Gastrocnemius medialis (tissue), 4 donors: Measurements from ENCODE around the gene GCNT1. TPM values are rescaled to one million over a fixed set of nuclear protein-coding genes. Genes with fewer than 3 reads are reported as not detected.
A peak's percentile ranks its signal among the peaks of the same experiment; 100 is the strongest.
"Not testable (repeated sequence)": the region's sequence is repeated elsewhere in the genome, so short reads cannot be mapped to it uniquely, and the experiment has no call there.

Experiments used
- ATAC-seq, 2 donors: fragments of 150-250 bp; one replicate each; pipeline ENCODE4 v1.9.1; 2016
- DNase-seq, 2 donors: peaks; one replicate each; pipeline ENCODE4 v3.0.0-alpha.2; 2019
- H3K27ac ChIP-seq, 4 donors: fragments of 200-600 bp; sonication (generic); 1 replicate in 1 of 4; 2 replicates in 3 of 4; pipeline ENCODE4 v1.5.1; 2016 to 2018; ENCODE audit warnings: mild to moderate bottlenecking in 2 of 4, moderate library complexity in 1 of 4
- H3K27me3 ChIP-seq, 3 donors: fragments of 200-600 bp; sonication (generic) in 2 of 3; 1 replicate in 1 of 3; 2 replicates in 2 of 3; pipeline versions ENCODE4 v1.5.1 to v1.6.0; 2016 to 2019; ENCODE audit warnings: mild to moderate bottlenecking in 1 of 3, moderate library complexity in 1 of 3
- H3K36me3 ChIP-seq, 2 donors: fragments of 200-600 bp; sonication (generic) in 1 of 2; one replicate each; pipeline ENCODE4 v1.5.1; 2017 to 2018
- H3K4me1 ChIP-seq, 2 donors: fragments of 200-600 bp; sonication (generic) in 1 of 2; one replicate each; pipeline ENCODE4 v1.5.1; 2016 to 2017; ENCODE audit warnings: mild to moderate bottlenecking in 2 of 2
- H3K4me3 ChIP-seq, 4 donors: fragments of 200-600 bp; sonication (generic) in 3 of 4; 1 replicate in 1 of 4; 2 replicates in 3 of 4; pipeline ENCODE4 v1.5.1; 2016 to 2019; ENCODE audit warnings: mild to moderate bottlenecking in 2 of 4
- H3K9me3 ChIP-seq, 3 donors: fragments of 200-600 bp; sonication (generic) in 2 of 3; 1 replicate in 1 of 3; 2 replicates in 2 of 3; pipeline ENCODE4 v1.5.1; 2016 to 2019
- CTCF ChIP-seq, 5 experiments: fragments of 450-650 bp in 3 of 5; fragments of 200-600 bp in 2 of 5; sonication (generic) in 2 of 5; IDR thresholded peaks in 4 of 5; conservative IDR thresholded peaks in 1 of 5; 1 replicate in 4 of 5; 2 replicates in 1 of 5; pipeline ENCODE4 v1.5.1; 2016 to 2019; ENCODE audit warnings: antibody characterized with exemption in 5 of 5, mild to moderate bottlenecking in 3 of 5, moderate library complexity in 3 of 5
- POLR2A ChIP-seq, 2 donors: fragments of 450-650 bp; IDR thresholded peaks; one replicate each; pipeline ENCODE4 v1.6.1; 2017; ENCODE audit warnings: antibody characterized with exemption in 2 of 2, mild to moderate bottlenecking in 2 of 2, moderate library complexity in 2 of 2
- in situ Hi-C, 4 donors: fragments of 200-750 bp; cut with MboI; loops; one replicate each; pipeline versions ENCODE4 v1.15.0 to v1.8.0; 2017; ENCODE audit warnings: low sequenced_read_pairs in 4 of 4
- intact Hi-C: fragments of 100-400 bp; cut with DNase I; formaldehyde crosslinking; loops from one replicate; pipeline ENCODE4 v1.15.1; 2023; ENCODE audit warnings: low total_unique reads
- total RNA-seq, 4 donors: library from RNA; depleted of rRNA; stranded (reverse); fragments of >200 nt; gene quantifications; one replicate each; pipeline versions ENCODE4 v1.1.0 to v1.2.3, GENCODE V29; 2016

Gene GCNT1
- total RNA-seq, 4 donors from 2014 or later, result 0.98 to 6.6 (median 4.2) TPM

GRCh38 chr9:76531231-76531780 lies 72.3 kb downstream of the GCNT1 start:
- ATAC-seq (no peak), DNase-seq (no peak)
- Histone ChIP-seq H3K36me3 (no peaks in the 10 kb centered on the region), H3K4me1 (no peaks in the 10 kb centered on the region), H3K9me3 (no peaks in the 10 kb centered on the region), H3K27ac (no peak overlapping the region), H3K4me3 (no peak overlapping the region), H3K27me3 (no peaks in the 10 kb centered on the region)
- intact Hi-C loops, result no loop called here
- in situ Hi-C loops, result no loop called here
- no peak for TF ChIP-seq CTCF (IDR thresholded peaks at IDR 0.05 in 4 of 5, conservative IDR thresholded peaks at IDR 0.05 in 1 of 5)
- no peak for TF ChIP-seq POLR2A (IDR thresholded peaks at IDR 0.05)

GRCh38 chr9:76532877-76533276 lies 73.9 kb downstream of the GCNT1 start:
- H3K4me1 ChIP-seq, H3K27me3 ChIP-seq, H3K9me3 ChIP-seq, in situ Hi-C loops, H3K36me3 ChIP-seq, DNase-seq, intact Hi-C loops, H3K4me3 ChIP-seq, H3K27ac ChIP-seq, ATAC-seq: not testable (repeated sequence)

- ATAC-seq (no peak), DNase-seq (no peak)
- no peaks in the 10 kb centered on the region for H3K36me3 ChIP-seq
- peaks cover 0 to 3% of the 10 kb centered on the region in 2 donors for H3K4me1 ChIP-seq
- H3K27ac ChIP-seq, result no peak overlapping the region
- intact Hi-C loops (no loop called here), in situ Hi-C loops (no loop called here)
- no peaks in the 10 kb centered on the region for H3K27me3 ChIP-seq
- no peak for TF ChIP-seq CTCF (IDR thresholded peaks at IDR 0.05 in 4 of 5, conservative IDR thresholded peaks at IDR 0.05 in 1 of 5)
- TF ChIP-seq POLR2A (IDR thresholded peaks at IDR 0.05), result no peak
- no peaks in the 10 kb centered on the region for H3K9me3 ChIP-seq
- no peak overlapping the region for H3K4me3 ChIP-seq
These were observed 75.0 kb downstream of the GCNT1 start for GRCh38 chr9:76534026-76534425.

- no peaks in the 10 kb centered on the region for H3K9me3 ChIP-seq
- H3K36me3 ChIP-seq, result no peaks in the 10 kb centered on the region
- H3K27ac ChIP-seq, result no peak overlapping the region
- in situ Hi-C loops, result loop anchor here in 1 of 4 donors (5.0 kb wide), 1 partner anchor 50 kb away; no protein-coding TSS in a partner anchor
- no peak overlapping the region for H3K4me3 ChIP-seq
- intact Hi-C loops, result no loop called here
- peaks cover 0 to 3% of the 10 kb centered on the region in 2 donors for H3K4me1 ChIP-seq
- peak; percentile 21 to 23 for ATAC-seq
- H3K27me3 ChIP-seq, result no peaks in the 10 kb centered on the region
- DNase-seq, result no peak
- TF ChIP-seq POLR2A (IDR thresholded peaks at IDR 0.05) (no peak), CTCF (IDR thresholded peaks at IDR 0.05 in 4 of 5, conservative IDR thresholded peaks at IDR 0.05 in 1 of 5) (no peak)
These were observed 78.2 kb downstream of the GCNT1 start for GRCh38 chr9:76537150-76537646.

DNA sequence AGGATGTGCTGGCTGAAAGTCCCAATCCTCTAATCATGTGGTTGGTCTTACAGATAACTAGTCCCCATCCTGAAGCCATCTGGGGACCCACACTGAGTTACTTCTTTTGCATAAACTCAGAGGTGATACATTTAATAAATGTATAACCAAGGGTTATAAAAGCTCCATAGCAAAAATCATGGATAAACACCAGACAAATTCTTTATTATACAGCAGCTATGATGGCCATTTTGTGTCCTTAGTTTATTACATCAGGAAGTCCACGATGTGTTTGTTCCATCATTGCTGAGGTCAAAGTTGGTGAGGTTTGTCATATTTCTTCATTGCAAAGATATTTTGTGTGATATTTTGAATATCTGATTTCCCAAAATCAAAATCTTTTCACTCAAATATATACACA lies 80.2 kb downstream of the GCNT1 start:
- no peak for TF ChIP-seq POLR2A (IDR thresholded peaks at IDR 0.05)
- TF ChIP-seq CTCF (IDR thresholded peaks at IDR 0.05 in 4 of 5, conservative IDR thresholded peaks at IDR 0.05 in 1 of 5), result no peak
- ATAC-seq, result no peak
- no peaks in the 10 kb centered on the region for H3K36me3 ChIP-seq
- no peaks in the 10 kb centered on the region for H3K27me3 ChIP-seq
- in situ Hi-C loops (loop anchor here in 1 of 4 donors (5.0 kb wide), 1 partner anchor 48 kb away; no protein-coding TSS in a partner anchor), intact Hi-C loops (no loop called here)
- H3K27ac ChIP-seq, result no peak overlapping the region
- H3K4me3 ChIP-seq, result no peak overlapping the region
- no peak for DNase-seq
- H3K9me3 ChIP-seq, result no peaks in the 10 kb centered on the region
- H3K4me1 ChIP-seq, result peaks cover 0 to 3% of the 10 kb centered on the region in 2 donors
